Measurements from ENCODE around the gene MTRR. TPM values are rescaled to one million over a fixed set of nuclear protein-coding genes. Genes with fewer than 3 reads are reported as not detected.
"Not testable (repeated sequence)": the region's sequence is repeated elsewhere in the genome, so short reads cannot be mapped to it uniquely, and the experiment has no call there.

The MTRR gene
- polyA plus RNA-seq, 3 donors, result 18.0 to 25.5 (median 22.1) TPM

- H3K36me3 ChIP-seq (replicated peaks in 1 of 2; ENCODE audit: control insufficient read depth in 1 of 2, insufficient read depth in 2 of 2, low read length in 2 of 2), result peaks cover 7 to 51% of the 10 kb centered on the region in 2 donors
- no CpG with 5 or more reads among the region's 1 CpG for WGBS (ENCODE audit: insufficient coverage)
- peaks cover 43 to 51% of the 10 kb centered on the region in 2 donors for H3K36me3 Mint-ChIP-seq
Measured at GRCh38 chr5:7908317-7908716, 39.4 kb downstream of the MTRR start.

DNA sequence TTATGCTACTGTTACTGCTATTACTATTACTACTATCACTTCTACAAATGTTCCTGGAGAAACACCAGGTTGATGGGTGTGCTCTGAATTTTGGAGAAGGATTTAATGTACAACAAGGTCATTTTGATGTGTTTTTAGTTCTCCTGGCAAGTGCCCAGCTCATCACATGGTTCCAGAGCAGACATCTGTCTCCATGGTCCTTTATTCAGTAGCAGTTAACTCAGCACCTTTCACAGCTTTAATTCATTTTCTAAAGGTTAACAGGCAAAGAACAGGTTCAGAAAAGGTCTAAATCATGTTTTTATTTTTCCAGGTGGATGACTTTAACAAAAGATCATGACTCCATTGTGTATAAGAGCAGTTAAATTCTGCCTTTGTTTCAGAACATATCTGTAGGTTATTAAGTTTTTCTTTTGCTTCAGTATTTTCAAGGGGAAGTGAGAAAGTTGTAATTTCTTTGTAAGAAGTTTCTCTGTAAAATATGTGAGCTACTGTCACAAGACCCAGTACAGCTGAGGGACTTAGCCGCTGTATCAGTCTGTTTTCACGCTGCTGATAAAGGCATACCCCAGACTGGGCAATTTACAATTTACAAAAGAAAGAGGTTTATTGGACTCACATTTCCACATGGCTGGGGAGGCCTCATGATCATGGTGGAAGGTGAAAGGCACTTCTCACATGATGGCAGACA is 41.9 kb downstream of the MTRR start:
- Histone ChIP-seq H4K20me1 (ENCODE audit: insufficient read depth, low read length) (no peaks in the 10 kb centered on the region), H3K4me3 (replicated peaks in 1 of 3; ENCODE audit: low read depth in 2 of 3, low read length in 3 of 3) (no peak overlapping the region), H3K27me3 (ENCODE audit: control insufficient read depth in 2 of 2, insufficient read depth in 2 of 2, low read length in 2 of 2) (no peaks in the 10 kb centered on the region), H3K27ac (ENCODE audit: low read depth in 1 of 2, low read length in 2 of 2) (no peak overlapping the region), H2AFZ (ENCODE audit: insufficient read depth, low read depth, low read length, poor library complexity, severe bottlenecking) (no peak overlapping the region), H3K79me2 (ENCODE audit: insufficient read depth, low read length) (no peaks in the 10 kb centered on the region), H3K9ac (ENCODE audit: insufficient read depth, low read length, poor library complexity, severe bottlenecking) (no peak overlapping the region), H3K4me2 (replicated peaks; ENCODE audit: extremely low read depth, low read length, poor library complexity, severe bottlenecking) (no peak overlapping the region), H3K36me3 (replicated peaks in 1 of 2; ENCODE audit: control insufficient read depth in 1 of 2, insufficient read depth in 2 of 2, low read length in 2 of 2) (peaks cover 3 to 25% of the 10 kb centered on the region in 2 donors), H3K4me1 (ENCODE audit: control insufficient read depth in 1 of 2, insufficient read depth in 2 of 2, low read length in 2 of 2) (no peaks in the 10 kb centered on the region), H3K9me3 (replicated peaks in 1 of 2; ENCODE audit: control insufficient read depth in 1 of 2, insufficient read depth in 1 of 2, low read length in 2 of 2) (peaks cover 9 to 32% of the 10 kb centered on the region in 2 donors)
- H3K27ac Mint-ChIP-seq, result no peak overlapping the region
- H3K4me1 Mint-ChIP-seq, result no peaks in the 10 kb centered on the region
- H3K9me3 Mint-ChIP-seq, result peaks cover 14 to 39% (median 29%) of the 10 kb centered on the region in 7 donors
- H3K4me3 Mint-ChIP-seq, result no peak overlapping the region
- peaks cover 21 to 28% of the 10 kb centered on the region in 2 donors for H3K36me3 Mint-ChIP-seq
- no CpG with 5 or more reads among the region's 2 CpGs for WGBS (ENCODE audit: insufficient coverage)
- DNase-seq, result no peak
- TF ChIP-seq CTCF (IDR thresholded peaks at IDR 0.05), result no peak
- peaks cover 0 to 4% (median 0%) of the 10 kb centered on the region in 3 donors for H3K27me3 Mint-ChIP-seq (ENCODE audit: low read depth in 3 of 3)
- intact Hi-C loops (cut with micrococcal nuclease), result no loop called here

More at GRCh38 chr5:7908317-7908716, 39.4 kb downstream of the MTRR start:
- Histone ChIP-seq H3K27me3 (ENCODE audit: control insufficient read depth in 2 of 2, insufficient read depth in 2 of 2, low read length in 2 of 2) (no peaks in the 10 kb centered on the region), H3K79me2 (ENCODE audit: insufficient read depth, low read length) (no peaks in the 10 kb centered on the region), H3K4me2 (replicated peaks; ENCODE audit: extremely low read depth, low read length, poor library complexity, severe bottlenecking) (no peak overlapping the region), H2AFZ (ENCODE audit: insufficient read depth, low read depth, low read length, poor library complexity, severe bottlenecking) (no peak overlapping the region), H3K9me3 (replicated peaks in 1 of 2; ENCODE audit: control insufficient read depth in 1 of 2, insufficient read depth in 1 of 2, low read length in 2 of 2) (peaks cover 8 to 32% of the 10 kb centered on the region in 2 donors), H3K4me1 (ENCODE audit: control insufficient read depth in 1 of 2, insufficient read depth in 2 of 2, low read length in 2 of 2) (no peaks in the 10 kb centered on the region), H4K20me1 (ENCODE audit: insufficient read depth, low read length) (no peaks in the 10 kb centered on the region), H3K9ac (ENCODE audit: insufficient read depth, low read length, poor library complexity, severe bottlenecking) (no peak overlapping the region), H3K4me3 (replicated peaks in 1 of 3; ENCODE audit: low read depth in 2 of 3, low read length in 3 of 3) (no peak overlapping the region), H3K27ac (ENCODE audit: low read depth in 1 of 2, low read length in 2 of 2) (no peak overlapping the region)
- no peak overlapping the region for H3K27ac Mint-ChIP-seq
- no peaks in the 10 kb centered on the region for H3K27me3 Mint-ChIP-seq (ENCODE audit: low read depth in 3 of 3)
- H3K9me3 Mint-ChIP-seq, result peaks cover 12 to 37% (median 29%) of the 10 kb centered on the region in 7 donors
- H3K4me3 Mint-ChIP-seq, result no peak overlapping the region
- intact Hi-C loops (cut with micrococcal nuclease), result no loop called here
- TF ChIP-seq CTCF (IDR thresholded peaks at IDR 0.05), result no peak
- DNase-seq, result no peak
- H3K4me1 Mint-ChIP-seq, result no peaks in the 10 kb centered on the region

GRCh38 chr5:7911429-7911771 is 42.5 kb downstream of the MTRR start:
- H3K4me3 ChIP-seq (replicated peaks in 1 of 3; ENCODE audit: low read depth in 2 of 3, low read length in 3 of 3); intact Hi-C loops (cut with micrococcal nuclease); H3K9ac ChIP-seq (ENCODE audit: insufficient read depth, low read length, poor library complexity, severe bottlenecking); DNase-seq; H3K4me2 ChIP-seq (replicated peaks; ENCODE audit: extremely low read depth, low read length, poor library complexity, severe bottlenecking); H3K79me2 ChIP-seq (ENCODE audit: insufficient read depth, low read length); H3K27ac Mint-ChIP-seq; H3K27me3 Mint-ChIP-seq (ENCODE audit: low read depth in 3 of 3); H3K27ac ChIP-seq (ENCODE audit: low read depth in 1 of 2, low read length in 2 of 2); H3K4me3 Mint-ChIP-seq; H4K20me1 ChIP-seq (ENCODE audit: insufficient read depth, low read length); H3K4me1 ChIP-seq (ENCODE audit: control insufficient read depth in 1 of 2, insufficient read depth in 2 of 2, low read length in 2 of 2); H2AFZ ChIP-seq (ENCODE audit: insufficient read depth, low read depth, low read length, poor library complexity, severe bottlenecking); H3K4me1 Mint-ChIP-seq; H3K27me3 ChIP-seq (ENCODE audit: control insufficient read depth in 2 of 2, insufficient read depth in 2 of 2, low read length in 2 of 2): not testable (repeated sequence)
- Histone ChIP-seq H3K36me3 (replicated peaks in 1 of 2; ENCODE audit: control insufficient read depth in 1 of 2, insufficient read depth in 2 of 2, low read length in 2 of 2) (peaks cover 3 to 20% of the 10 kb centered on the region in 2 donors), H3K9me3 (replicated peaks in 1 of 2; ENCODE audit: control insufficient read depth in 1 of 2, insufficient read depth in 1 of 2, low read length in 2 of 2) (peaks cover 9 to 32% of the 10 kb centered on the region in 2 donors)
- H3K36me3 Mint-ChIP-seq, result peaks cover 19 to 26% of the 10 kb centered on the region in 2 donors
- peaks cover 14 to 39% (median 29%) of the 10 kb centered on the region in 7 donors for H3K9me3 Mint-ChIP-seq
- 93% methylated on average over 2 of the region's 3 CpGs for WGBS (ENCODE audit: insufficient coverage)
